K562 (cell line): Measurements from ENCODE around the gene HP. TPM values are rescaled to one million over a fixed set of nuclear protein-coding genes. Genes with fewer than 3 reads are reported as not detected.
A peak's percentile ranks its signal among the peaks of the same experiment; 100 is the strongest.

Experiments used
- DPF2 ChIP-seq: fragments of 450-650 bp; IDR thresholded peaks from 2 replicates; pipeline ENCODE4 v1.6.1; 2016
- EP300 ChIP-seq: IDR thresholded peaks from 2 replicates; pipeline ENCODE4 v1.6.1; 2012; ENCODE audit warnings: low read length, improper control_type of control experiment
- KAT7 ChIP-seq: sonication (generic); formaldehyde crosslinking; IDR thresholded peaks from 2 replicates; pipeline ENCODE4 v1.8.0; 2022; ENCODE audit warnings: missing genetic modification reagents, mild to moderate bottlenecking, borderline replicate concordance
- MNT ChIP-seq, 2 experiments: fragments of 450-650 bp; conservative IDR thresholded peaks; 2 replicates each; pipeline ENCODE4 v1.6.1; 2017; ENCODE audit warnings: mild to moderate bottlenecking in 2 of 2, moderate library complexity in 2 of 2
- NFIC ChIP-seq: fragments of 450-650 bp; IDR thresholded peaks from 2 replicates; pipeline ENCODE4 v1.6.1; 2017; ENCODE audit warnings: mild to moderate bottlenecking, inconsistent platforms
- POLR2H ChIP-seq: IDR thresholded peaks from 2 replicates; pipeline ENCODE4 v1.6.1; 2016; ENCODE audit warnings: missing genetic modification characterization, low read depth, mild to moderate bottlenecking, control low read depth, missing compliant biosample characterization, moderate library complexity
- PRMT5 ChIP-seq: sonication (generic); formaldehyde crosslinking; IDR thresholded peaks from 2 replicates; pipeline ENCODE4 v1.5.0; 2020; ENCODE audit warnings: missing genetic modification reagents
- TAL1 ChIP-seq: fragments of 450-650 bp; IDR thresholded peaks from 2 replicates; pipeline ENCODE4 v1.6.1; 2016; ENCODE audit warnings: mild to moderate bottlenecking
- VEZF1 ChIP-seq: fragments of 200-800 bp; sonication (Bioruptor generic); IDR thresholded peaks from 2 replicates; pipeline ENCODE4 v1.6.1; 2017; ENCODE audit warnings: missing genetic modification characterization, missing compliant biosample characterization
- ZBTB11 ChIP-seq, 3 experiments: fragments of 200-800 bp in 1 of 3; fragments of 250-450 bp in 1 of 3; fragments of 450-650 bp in 1 of 3; sonication (Bioruptor Pico) in 1 of 3; sonication (Bioruptor generic) in 1 of 3; formaldehyde crosslinking in 1 of 3; IDR thresholded peaks; 2 replicates each; pipeline versions ENCODE4 v1.6.1 to v1.8.0; 2016 to 2022; ENCODE audit warnings: mild to moderate bottlenecking in 2 of 3, missing genetic modification characterization in 2 of 3, missing compliant biosample characterization in 1 of 3, moderate library complexity in 1 of 3
- ZNF140 ChIP-seq: fragments of 250-450 bp; sonication (Bioruptor Pico); IDR thresholded peaks from 2 replicates; pipeline ENCODE4 v1.8.0; 2021; ENCODE audit warnings: moderate library complexity, mild to moderate bottlenecking, inconsistent platforms
- ZNF764 ChIP-seq: fragments of 250-450 bp; sonication (Bioruptor Pico); IDR thresholded peaks from 2 replicates; pipeline ENCODE4 v1.4.0; 2020; ENCODE audit warnings: low read depth, mild to moderate bottlenecking, moderate library complexity
- ZNF766 ChIP-seq: fragments of 200-800 bp; sonication (Bioruptor generic); conservative IDR thresholded peaks from 2 replicates; pipeline ENCODE4 v1.6.1; 2016; ENCODE audit warnings: missing genetic modification characterization, missing compliant biosample characterization
- polyA plus RNA-seq, 8 experiments: library from polyadenylated mRNA; depleted of rRNA in 4 of 8; stranded (reverse) in 5 of 8; unstranded in 3 of 8; fragments of >200 nt; fragmentation: Nextera tagmentation in 2 of 8; fragmentation: Illumina TruSeq in 1 of 8; extraction: Ambion mirVana in 2 of 8; extraction: Trizol in 1 of 8; gene quantifications; 2 replicates each; pipeline versions ENCODE4 v1.2.1 to v1.2.3, GENCODE V29; 2011 to 2014; ENCODE audit warnings: inconsistent platforms in 1 of 8, missing spikeins in 1 of 8
- total RNA-seq, 7 experiments: library from RNA; depleted of rRNA in 6 of 7; stranded (reverse); fragments of >200 nt in 6 of 7; fragmentation: Illumina TruSeq in 2 of 7; extraction: Trizol in 2 of 7; gene quantifications; 2 replicates each; pipeline versions ENCODE4 v1.2.1 to v1.2.3, GENCODE V29; 2011 to 2021; ENCODE audit warnings: low replicate concordance in 1 of 7

The HP gene
- total and polyA plus RNA-seq, 9 of the 15 experiments (the other 6 are each of a cell fraction or from before 2014, with no cell fraction given) = 0.04 to 8.7 TPM; not detected in 7

- TF ChIP-seq ZBTB11 (CRISPR knock-in tag; IDR thresholded peaks at IDR 0.05) = 0 out of 6 replicates have a peak, but pooled peaks of 1 of the 3 experiments have one; percentile 38
- TF ChIP-seq PRMT5 (CRISPR knock-in tag) = no peak
- 0 out of 2 replicates have a peak, but pooled peaks have one; percentile 13 for TF ChIP-seq ZNF766 (CRISPR knock-in tag)
- TF ChIP-seq ZNF764 (CRISPR knock-in tag) = no peak
- TF ChIP-seq VEZF1 (CRISPR knock-in tag) = peak; percentile 75
- 0 out of 4 replicates have a peak, but pooled peaks of 1 of the 2 experiments have one; percentile 27 for TF ChIP-seq MNT (conservative IDR thresholded peaks at IDR 0.05)
- no peak for TF ChIP-seq ZNF140 (CRISPR knock-in tag)
- TF ChIP-seq EP300 = peak; percentile 66
- no peak for TF ChIP-seq KAT7 (CRISPR knock-in tag)
- TF ChIP-seq NFIC = peak; percentile 34; the same call in 1 of the 2 replicates
- TF ChIP-seq TAL1 = peak; percentile 84
- TF ChIP-seq POLR2H (tag) = peak; percentile 56; the same call in 1 of the 2 replicates
- TF ChIP-seq DPF2 = peak; percentile 80
Observed at GRCh38 chr16:72072514-72073342, 18.4 kb downstream of the HP start (continued).
